ENCODE measurements around the gene NR6A1. TPM values are rescaled to one million over a fixed set of nuclear protein-coding genes. Genes with fewer than 3 reads are reported as not detected.

The NR6A1 gene
- total RNA-seq, 1 donor from 2014 or later = 1.2 TPM

GRCh38 chr9:124686918-124687317 lies 84.2 kb downstream of the NR6A1 start:
- H3K27me3 ChIP-seq = no peaks in the 10 kb centered on the region
- H3K4me1 ChIP-seq = no peaks in the 10 kb centered on the region
- H3K27ac ChIP-seq = no peak overlapping the region
- H3K36me3 ChIP-seq = no peaks in the 10 kb centered on the region
- DNase-seq (ENCODE audit: extremely low spot score in 2 of 2) = no peak
- TF ChIP-seq POLR2AphosphoS5 (IDR thresholded peaks at IDR 0.05; ENCODE audit: insufficient read depth in 1 of 2, low read depth in 1 of 2) (no peak), POLR2A (IDR thresholded peaks at IDR 0.05) (no peak), CTCF (IDR thresholded peaks at IDR 0.05) (no peak)
- H3K4me3 ChIP-seq = no peak overlapping the region
- no peaks in the 10 kb centered on the region for H3K9me3 ChIP-seq
- intact Hi-C loops (cut with DNase I) = no loop called here

- H3K4me3 ChIP-seq = no peak overlapping the region
- H3K36me3 ChIP-seq = no peaks in the 10 kb centered on the region
- TF ChIP-seq CTCF (IDR thresholded peaks at IDR 0.05) (no peak), POLR2AphosphoS5 (IDR thresholded peaks at IDR 0.05; ENCODE audit: insufficient read depth in 1 of 2, low read depth in 1 of 2) (no peak), POLR2A (IDR thresholded peaks at IDR 0.05) (no peak)
- H3K27ac ChIP-seq = no peak overlapping the region
- DNase-seq (ENCODE audit: extremely low spot score in 2 of 2) = no peak
- intact Hi-C loops (cut with DNase I) = no loop called here
- H3K27me3 ChIP-seq = no peaks in the 10 kb centered on the region
- no peaks in the 10 kb centered on the region for H3K9me3 ChIP-seq
- H3K4me1 ChIP-seq = no peaks in the 10 kb centered on the region
These were observed 85.9 kb downstream of the NR6A1 start for GRCh38 chr9:124685217-124685616.

- TF ChIP-seq POLR2A (IDR thresholded peaks at IDR 0.05) (no peak), POLR2AphosphoS5 (IDR thresholded peaks at IDR 0.05; ENCODE audit: insufficient read depth in 1 of 2, low read depth in 1 of 2) (no peak), CTCF (IDR thresholded peaks at IDR 0.05) (no peak)
- DNase-seq (ENCODE audit: extremely low spot score in 2 of 2) = no peak
- no peaks in the 10 kb centered on the region for H3K27me3 ChIP-seq
- H3K36me3 ChIP-seq = no peaks in the 10 kb centered on the region
- intact Hi-C loops (cut with DNase I) = no loop called here
- no peaks in the 10 kb centered on the region for H3K9me3 ChIP-seq
- H3K4me1 ChIP-seq = no peaks in the 10 kb centered on the region
- no peak overlapping the region for H3K4me3 ChIP-seq
- H3K27ac ChIP-seq = no peak overlapping the region
These were observed 86.9 kb downstream of the NR6A1 start for GRCh38 chr9:124684169-124684568.

GRCh38 chr9:124683043-124683442 lies 88.1 kb downstream of the NR6A1 start:
- intact Hi-C loops (cut with DNase I) = no loop called here
- TF ChIP-seq POLR2AphosphoS5 (IDR thresholded peaks at IDR 0.05; ENCODE audit: insufficient read depth in 1 of 2, low read depth in 1 of 2) (no peak), POLR2A (IDR thresholded peaks at IDR 0.05) (no peak), CTCF (IDR thresholded peaks at IDR 0.05) (no peak)
- H3K4me1 ChIP-seq = no peaks in the 10 kb centered on the region
- no peak for DNase-seq (ENCODE audit: extremely low spot score in 2 of 2)
- H3K27me3 ChIP-seq = no peaks in the 10 kb centered on the region
- no peak overlapping the region for H3K4me3 ChIP-seq
- no peak overlapping the region for H3K27ac ChIP-seq
- no peaks in the 10 kb centered on the region for H3K36me3 ChIP-seq
- no peaks in the 10 kb centered on the region for H3K9me3 ChIP-seq

GRCh38 chr9:124680714-124681390 lies 90.3 kb downstream of the NR6A1 start:
- TF ChIP-seq CTCF (IDR thresholded peaks at IDR 0.05) = no peak
- no peak for TF ChIP-seq POLR2AphosphoS5 (IDR thresholded peaks at IDR 0.05; ENCODE audit: insufficient read depth in 1 of 2, low read depth in 1 of 2)
- TF ChIP-seq POLR2A (IDR thresholded peaks at IDR 0.05) = no peak
- Histone ChIP-seq H3K27me3 (no peaks in the 10 kb centered on the region), H3K4me3 (no peak overlapping the region), H3K9me3 (no peaks in the 10 kb centered on the region), H3K36me3 (no peaks in the 10 kb centered on the region), H3K4me1 (no peaks in the 10 kb centered on the region), H3K27ac (no peak overlapping the region)
- intact Hi-C loops (cut with DNase I) = no loop called here
- DNase-seq (ENCODE audit: extremely low spot score in 2 of 2) = no peak
